DOHH2 (cell line): ENCODE data around the gene PPP4R4.

Experiments
- H3F3A ChIP-seq: fragments of 200-600 bp; sonication (generic), shearing (Covaris generic); 2 replicates; pipeline ENCODE4 v1.6.0; 2016; ENCODE audit warnings: antibody characterized with exemption, mild to moderate bottlenecking; ENCODE audit not compliant: control insufficient read depth, insufficient read depth
- H3K27ac ChIP-seq: fragments of 200-600 bp; sonication (generic); 2 replicates; pipeline ENCODE4 v1.5.1; 2014; ENCODE audit warnings: low read depth, mild to moderate bottlenecking, low read length, moderate library complexity
- H3K27me3 ChIP-seq: fragments of 200-600 bp; sonication (generic); 2 replicates; pipeline ENCODE4 v1.6.1; 2014; ENCODE audit warnings: mild to moderate bottlenecking, low read length, mixed read lengths; ENCODE audit not compliant: control insufficient read depth
- H3K36me3 ChIP-seq: fragments of 200-600 bp; sonication (generic); 2 replicates; pipeline ENCODE4 v1.6.1; 2014; ENCODE audit warnings: mild to moderate bottlenecking, low read length, moderate library complexity, mixed read lengths; ENCODE audit not compliant: control insufficient read depth
- H3K4me1 ChIP-seq: fragments of 200-600 bp; sonication (generic); 2 replicates; pipeline ENCODE4 v1.6.1; 2014; ENCODE audit warnings: mild to moderate bottlenecking, low read length, mixed read lengths; ENCODE audit not compliant: control insufficient read depth
- H3K4me2 ChIP-seq: fragments of 200-600 bp; sonication (generic); 2 replicates; pipeline ENCODE4 v1.6.0; 2014; ENCODE audit warnings: mild to moderate bottlenecking, low read length, moderate library complexity
- H3K4me3 ChIP-seq: fragments of 200-600 bp; sonication (generic); 2 replicates; pipeline ENCODE4 v1.5.1; 2014; ENCODE audit warnings: mild to moderate bottlenecking, low read length, mixed read lengths
- H3K79me2 ChIP-seq: fragments of 200-600 bp; sonication (generic); 2 replicates; pipeline ENCODE4 v1.6.1; 2014; ENCODE audit warnings: mild to moderate bottlenecking, low read length, mixed read lengths; ENCODE audit not compliant: control insufficient read depth
- H3K9me2 ChIP-seq: fragments of 200-600 bp; sonication (generic); replicated peaks from 2 replicates; pipeline ENCODE4 v1.6.1; 2014; ENCODE audit warnings: mild to moderate bottlenecking, low read length, mixed read lengths; ENCODE audit not compliant: control insufficient read depth
- H3K9me3 ChIP-seq: fragments of 200-600 bp; sonication (generic); 2 replicates; pipeline ENCODE4 v1.6.1; 2014; ENCODE audit warnings: antibody characterized with exemption, low read length, mixed read lengths; ENCODE audit not compliant: control insufficient read depth, insufficient read depth
- H4K20me1 ChIP-seq: fragments of 200-600 bp; sonication (generic); 2 replicates; pipeline ENCODE4 v1.6.0; 2014; ENCODE audit warnings: low read depth, mild to moderate bottlenecking, antibody characterized with exemption, low read length, moderate library complexity; ENCODE audit not compliant: control insufficient read depth, insufficient read depth
- EZH2phosphoT487 ChIP-seq: fragments of 200-600 bp; sonication (generic); IDR thresholded peaks from 2 replicates; pipeline ENCODE4 v1.6.1; 2017; ENCODE audit warnings: borderline replicate concordance, mild to moderate bottlenecking, antibody characterized with exemption, low read length, moderate library complexity, mixed read lengths
- TF ChIP-seq, protein P1 (sequence below): fragments of 200-600 bp; sonication (generic); IDR thresholded peaks from one replicate; pipeline ENCODE4 v1.5.1; 2014; ENCODE audit warnings: antibody characterized with exemption, mild to moderate bottlenecking, low read depth, low read length; ENCODE audit not compliant: poor library complexity, severe bottlenecking

The PPP4R4 gene

DNA sequence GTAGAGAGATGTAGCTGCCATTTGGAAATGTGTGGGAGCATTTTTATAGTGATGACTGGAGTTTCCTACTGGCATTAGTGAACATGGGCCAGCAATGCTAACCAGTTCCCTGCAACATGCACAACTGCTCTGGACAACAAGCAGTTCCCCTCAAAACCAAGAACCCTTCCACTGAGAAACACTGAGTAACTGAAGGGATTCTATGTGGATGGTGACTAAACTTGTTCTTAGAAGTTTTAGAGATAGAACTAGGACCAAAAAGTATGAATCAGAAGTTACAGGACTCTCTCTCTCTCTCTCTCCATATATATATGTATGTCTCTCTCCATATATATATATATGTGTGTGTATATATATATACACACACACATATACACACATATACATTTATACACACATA, 111.0 kb downstream of the PPP4R4 start:
- Histone ChIP-seq H3K27ac (no peak overlapping the region), H3K9me3 (no peaks in the 10 kb centered on the region), H3K9me2 (no peaks in the 10 kb centered on the region), H3K4me1 (no peaks in the 10 kb centered on the region), H3K36me3 (no peaks in the 10 kb centered on the region), H3K79me2 (no peaks in the 10 kb centered on the region), H4K20me1 (no peaks in the 10 kb centered on the region), H3K4me3 (no peak overlapping the region), H3F3A (no peaks in the 10 kb centered on the region), H3K4me2 (no peak overlapping the region), H3K27me3 (peaks cover 9% of the 10 kb centered on the region)
- no peak for TF ChIP-seq EZH2phosphoT487
- TF ChIP-seq, protein P1, sequence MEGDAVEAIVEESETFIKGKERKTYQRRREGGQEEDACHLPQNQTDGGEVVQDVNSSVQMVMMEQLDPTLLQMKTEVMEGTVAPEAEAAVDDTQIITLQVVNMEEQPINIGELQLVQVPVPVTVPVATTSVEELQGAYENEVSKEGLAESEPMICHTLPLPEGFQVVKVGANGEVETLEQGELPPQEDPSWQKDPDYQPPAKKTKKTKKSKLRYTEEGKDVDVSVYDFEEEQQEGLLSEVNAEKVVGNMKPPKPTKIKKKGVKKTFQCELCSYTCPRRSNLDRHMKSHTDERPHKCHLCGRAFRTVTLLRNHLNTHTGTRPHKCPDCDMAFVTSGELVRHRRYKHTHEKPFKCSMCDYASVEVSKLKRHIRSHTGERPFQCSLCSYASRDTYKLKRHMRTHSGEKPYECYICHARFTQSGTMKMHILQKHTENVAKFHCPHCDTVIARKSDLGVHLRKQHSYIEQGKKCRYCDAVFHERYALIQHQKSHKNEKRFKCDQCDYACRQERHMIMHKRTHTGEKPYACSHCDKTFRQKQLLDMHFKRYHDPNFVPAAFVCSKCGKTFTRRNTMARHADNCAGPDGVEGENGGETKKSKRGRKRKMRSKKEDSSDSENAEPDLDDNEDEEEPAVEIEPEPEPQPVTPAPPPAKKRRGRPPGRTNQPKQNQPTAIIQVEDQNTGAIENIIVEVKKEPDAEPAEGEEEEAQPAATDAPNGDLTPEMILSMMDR, result no peak

GRCh38 chr14:94288610-94289465, 114.7 kb downstream of the PPP4R4 start:
- TF ChIP-seq, protein P1, result no peak
- no peak for TF ChIP-seq EZH2phosphoT487
- no peaks in the 10 kb centered on the region for H3K4me1 ChIP-seq
- no peak overlapping the region for H3K4me3 ChIP-seq
- H3K27ac ChIP-seq, result no peak overlapping the region
- H3K27me3 ChIP-seq, result peaks cover 3% of the 10 kb centered on the region; the same call in 1 of the 2 replicates
- no peaks in the 10 kb centered on the region for H3F3A ChIP-seq
- H3K9me2 ChIP-seq, result no peaks in the 10 kb centered on the region
- H4K20me1 ChIP-seq, result no peaks in the 10 kb centered on the region
- H3K79me2 ChIP-seq, result no peaks in the 10 kb centered on the region
- no peaks in the 10 kb centered on the region for H3K9me3 ChIP-seq
- no peak overlapping the region for H3K4me2 ChIP-seq
- no peaks in the 10 kb centered on the region for H3K36me3 ChIP-seq

DNA sequence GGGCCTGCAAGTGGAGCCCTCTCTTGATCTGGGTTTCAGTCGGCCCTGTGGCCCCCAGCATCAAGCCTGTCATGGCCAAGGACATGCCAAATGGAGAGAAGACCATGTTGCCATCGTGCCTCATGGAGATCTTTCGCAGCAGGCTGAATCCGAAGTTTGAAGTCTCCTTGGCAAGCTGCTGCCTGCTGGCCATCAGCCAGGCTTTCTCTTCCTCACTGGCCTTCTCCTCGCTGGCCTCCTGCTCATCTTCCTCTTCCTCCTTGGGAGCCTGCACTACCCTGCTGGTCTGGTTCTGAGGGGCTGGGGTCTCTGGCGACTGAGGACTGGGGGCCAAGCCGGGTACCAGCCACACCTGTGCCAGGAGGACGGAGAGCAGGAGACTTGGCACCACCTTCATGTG, 116.1 kb downstream of the PPP4R4 start:
- Histone ChIP-seq H3K27me3 (no peaks in the 10 kb centered on the region), H3K79me2 (no peaks in the 10 kb centered on the region), H3K4me2 (no peak overlapping the region), H3K27ac (no peak overlapping the region), H3K4me1 (no peaks in the 10 kb centered on the region), H3K36me3 (no peaks in the 10 kb centered on the region), H3K4me3 (no peak overlapping the region), H4K20me1 (no peaks in the 10 kb centered on the region), H3K9me2 (no peaks in the 10 kb centered on the region), H3K9me3 (no peaks in the 10 kb centered on the region), H3F3A (no peaks in the 10 kb centered on the region)
- TF ChIP-seq EZH2phosphoT487, result no peak
- TF ChIP-seq, protein P1, result no peak
